ENCODE measurements around the gene CASP14.

DNA sequence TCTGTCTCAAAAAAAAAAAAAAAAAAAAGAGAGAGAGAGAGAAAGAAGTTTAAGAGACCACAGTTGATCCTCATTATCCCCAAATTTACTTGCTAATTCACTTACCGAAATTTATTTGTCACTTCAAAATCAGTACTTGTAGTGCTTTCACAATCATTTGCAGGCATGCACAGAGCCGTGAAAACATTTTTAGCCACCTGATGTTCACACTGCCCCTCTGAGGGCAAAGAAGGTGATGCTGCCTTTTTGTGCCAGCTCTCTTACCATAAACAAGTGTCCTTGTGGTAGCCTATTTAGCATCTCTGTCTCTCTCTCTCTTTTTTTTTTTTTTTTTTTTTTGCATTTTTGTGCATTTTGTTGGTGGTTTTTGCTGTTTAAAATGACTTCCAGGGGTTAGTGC is 24.1 kb upstream of the CASP14 start:
- TF ChIP-seq POLR2AphosphoS5 (IDR thresholded peaks at IDR 0.05; ENCODE audit: insufficient read depth in 1 of 2, low read depth in 1 of 2) = no peak
- TF ChIP-seq, protein P1, sequence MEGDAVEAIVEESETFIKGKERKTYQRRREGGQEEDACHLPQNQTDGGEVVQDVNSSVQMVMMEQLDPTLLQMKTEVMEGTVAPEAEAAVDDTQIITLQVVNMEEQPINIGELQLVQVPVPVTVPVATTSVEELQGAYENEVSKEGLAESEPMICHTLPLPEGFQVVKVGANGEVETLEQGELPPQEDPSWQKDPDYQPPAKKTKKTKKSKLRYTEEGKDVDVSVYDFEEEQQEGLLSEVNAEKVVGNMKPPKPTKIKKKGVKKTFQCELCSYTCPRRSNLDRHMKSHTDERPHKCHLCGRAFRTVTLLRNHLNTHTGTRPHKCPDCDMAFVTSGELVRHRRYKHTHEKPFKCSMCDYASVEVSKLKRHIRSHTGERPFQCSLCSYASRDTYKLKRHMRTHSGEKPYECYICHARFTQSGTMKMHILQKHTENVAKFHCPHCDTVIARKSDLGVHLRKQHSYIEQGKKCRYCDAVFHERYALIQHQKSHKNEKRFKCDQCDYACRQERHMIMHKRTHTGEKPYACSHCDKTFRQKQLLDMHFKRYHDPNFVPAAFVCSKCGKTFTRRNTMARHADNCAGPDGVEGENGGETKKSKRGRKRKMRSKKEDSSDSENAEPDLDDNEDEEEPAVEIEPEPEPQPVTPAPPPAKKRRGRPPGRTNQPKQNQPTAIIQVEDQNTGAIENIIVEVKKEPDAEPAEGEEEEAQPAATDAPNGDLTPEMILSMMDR (IDR thresholded peaks at IDR 0.05) = no peak
- TF ChIP-seq POLR2A (IDR thresholded peaks at IDR 0.05) = no peak

Data from vagina (tissue), 2 donors.